ENCODE data around the gene MICU1. TPM values are rescaled to one million over a fixed set of nuclear protein-coding genes. Genes with fewer than 3 reads are reported as not detected.
"Not testable (repeated sequence)": the region's sequence is repeated elsewhere in the genome, so short reads cannot be mapped to it uniquely, and the experiment has no call there.

MICU1 gene
- total and polyA plus RNA-seq, 7 donors = 29.4 to 53.5 (median 33.9) TPM

DNA sequence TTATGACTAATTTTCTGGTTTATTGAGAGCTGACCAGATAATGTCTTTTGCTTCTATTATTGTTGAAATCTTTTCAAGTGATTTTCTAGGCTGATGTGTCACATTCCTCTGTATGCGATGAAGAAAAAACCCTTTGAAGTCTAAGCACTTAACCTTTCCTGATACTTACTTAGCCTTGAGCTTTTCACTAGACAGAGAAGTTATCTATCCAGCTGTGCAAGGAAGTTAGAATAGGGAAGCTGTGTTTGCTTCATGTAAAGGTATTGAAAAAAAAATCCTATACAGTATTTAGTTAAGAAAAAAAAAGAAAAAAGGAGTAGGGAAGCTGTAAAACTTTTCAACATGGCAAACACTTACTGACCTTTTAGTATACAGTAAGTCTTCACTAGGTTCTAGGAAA is 153.6 kb downstream of the MICU1 start:
- no peaks in the 10 kb centered on the region for H3K9me3 ChIP-seq
- H3K4me1 ChIP-seq = no peaks in the 10 kb centered on the region
- intact Hi-C loops (cut with DNase I) = no loop called here
- TF ChIP-seq POLR2A (IDR thresholded peaks at IDR 0.05) (no peak), EP300 (IDR thresholded peaks at IDR 0.05) (no peak), POLR2AphosphoS5 (IDR thresholded peaks at IDR 0.05) (no peak)
- TF ChIP-seq, protein P1, sequence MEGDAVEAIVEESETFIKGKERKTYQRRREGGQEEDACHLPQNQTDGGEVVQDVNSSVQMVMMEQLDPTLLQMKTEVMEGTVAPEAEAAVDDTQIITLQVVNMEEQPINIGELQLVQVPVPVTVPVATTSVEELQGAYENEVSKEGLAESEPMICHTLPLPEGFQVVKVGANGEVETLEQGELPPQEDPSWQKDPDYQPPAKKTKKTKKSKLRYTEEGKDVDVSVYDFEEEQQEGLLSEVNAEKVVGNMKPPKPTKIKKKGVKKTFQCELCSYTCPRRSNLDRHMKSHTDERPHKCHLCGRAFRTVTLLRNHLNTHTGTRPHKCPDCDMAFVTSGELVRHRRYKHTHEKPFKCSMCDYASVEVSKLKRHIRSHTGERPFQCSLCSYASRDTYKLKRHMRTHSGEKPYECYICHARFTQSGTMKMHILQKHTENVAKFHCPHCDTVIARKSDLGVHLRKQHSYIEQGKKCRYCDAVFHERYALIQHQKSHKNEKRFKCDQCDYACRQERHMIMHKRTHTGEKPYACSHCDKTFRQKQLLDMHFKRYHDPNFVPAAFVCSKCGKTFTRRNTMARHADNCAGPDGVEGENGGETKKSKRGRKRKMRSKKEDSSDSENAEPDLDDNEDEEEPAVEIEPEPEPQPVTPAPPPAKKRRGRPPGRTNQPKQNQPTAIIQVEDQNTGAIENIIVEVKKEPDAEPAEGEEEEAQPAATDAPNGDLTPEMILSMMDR (IDR thresholded peaks at IDR 0.05) = no peak
- H3K27ac ChIP-seq = no peak overlapping the region
- 95 to 99% methylated on average over 1 of the region's 1 CpG for WGBS, 2 donors
- H3K4me3 ChIP-seq = no peak overlapping the region
- no peaks in the 10 kb centered on the region for H3K27me3 ChIP-seq
- peaks cover 0 to 42% (median 14%) of the 10 kb centered on the region in 4 donors for H3K36me3 ChIP-seq
- DNase-seq = no peak

DNA sequence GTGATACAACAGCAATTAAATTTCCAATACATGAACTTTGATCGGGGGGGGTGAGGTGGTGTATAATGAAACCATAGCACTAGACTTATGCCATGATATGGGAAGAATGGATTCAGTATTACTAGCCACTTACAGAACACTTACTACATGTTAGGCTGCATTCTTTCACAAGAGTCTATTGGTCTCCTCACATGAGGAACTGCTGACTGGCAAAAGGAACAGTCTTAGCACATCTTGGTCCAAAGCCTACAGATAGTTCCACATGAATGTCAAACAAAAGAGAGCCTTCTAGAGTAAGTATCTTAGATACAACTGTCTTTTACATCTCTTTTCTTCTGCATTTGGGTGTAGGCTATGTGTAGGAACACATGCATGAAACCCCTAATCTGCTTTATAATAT is 155.2 kb downstream of the MICU1 start:
- Histone ChIP-seq H3K4me1 (no peaks in the 10 kb centered on the region), H3K4me3 (no peak overlapping the region), H3K27ac (no peak overlapping the region), H3K27me3 (no peaks in the 10 kb centered on the region), H3K9me3 (no peaks in the 10 kb centered on the region), H3K36me3 (peaks cover 0 to 29% (median 14%) of the 10 kb centered on the region in 4 donors)
- intact Hi-C loops (cut with DNase I) = no loop called here
- no peak for TF ChIP-seq POLR2AphosphoS5 (IDR thresholded peaks at IDR 0.05)
- TF ChIP-seq, protein P1 (IDR thresholded peaks at IDR 0.05) = no peak
- no peak for TF ChIP-seq POLR2A (IDR thresholded peaks at IDR 0.05)
- TF ChIP-seq EP300 (IDR thresholded peaks at IDR 0.05) = no peak
- no peak for DNase-seq
- 96 to 97% methylated on average over 1 of the region's 1 CpG for WGBS, 2 donors

DNA sequence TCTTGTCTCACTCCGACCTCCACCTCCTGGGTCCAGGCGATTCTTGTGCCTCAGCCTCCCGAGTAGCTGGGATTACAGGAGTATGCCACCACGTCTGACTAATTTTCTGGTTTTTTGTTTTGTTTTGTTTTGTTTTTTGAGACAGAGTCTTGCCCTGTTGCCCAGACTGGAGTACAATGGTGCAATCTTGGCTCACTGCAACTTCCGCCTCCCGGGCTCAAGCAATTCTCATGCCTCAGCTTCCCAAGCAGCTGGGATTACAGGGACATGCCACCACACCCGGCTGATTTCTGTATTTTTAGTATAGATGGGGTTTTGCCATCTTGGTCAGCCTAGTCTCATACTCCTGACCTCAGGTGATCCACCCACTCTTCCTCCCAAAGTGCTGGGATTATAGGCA is 158.8 kb downstream of the MICU1 start:
- 90 to 95% methylated on average over 7 of the region's 7 CpGs for WGBS, 2 donors
- H3K36me3 ChIP-seq; H3K27me3 ChIP-seq; H3K27ac ChIP-seq; intact Hi-C loops (cut with DNase I); H3K4me3 ChIP-seq; DNase-seq; H3K9me3 ChIP-seq; H3K4me1 ChIP-seq: not testable (repeated sequence)

DNA sequence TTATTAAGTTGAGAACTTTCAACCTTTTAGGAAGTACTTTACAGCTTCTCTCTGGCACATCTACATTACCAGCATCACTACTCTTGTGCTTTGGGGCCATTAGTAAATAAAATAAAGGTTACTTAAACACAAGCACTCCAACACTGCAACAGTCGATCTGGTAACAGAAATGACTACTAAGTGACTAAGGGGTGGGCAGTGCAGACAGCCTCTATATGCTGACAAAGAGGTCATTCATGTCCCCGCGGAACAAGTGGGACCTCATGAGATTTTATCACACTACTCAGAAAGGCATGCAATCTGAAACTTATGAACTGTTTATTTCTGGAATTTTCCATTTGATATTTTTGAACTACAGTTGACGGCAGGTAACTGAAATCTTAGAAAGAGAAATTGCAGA is 159.9 kb downstream of the MICU1 start:
- Histone ChIP-seq H3K4me1 (peaks cover 0 to 2% (median 0%) of the 10 kb centered on the region in 4 donors), H3K27ac (no peak overlapping the region), H3K4me3 (no peak overlapping the region), H3K27me3 (no peaks in the 10 kb centered on the region), H3K9me3 (no peaks in the 10 kb centered on the region), H3K36me3 (peaks cover 0 to 4% (median 0%) of the 10 kb centered on the region in 4 donors)
- DNase-seq = no peak
- TF ChIP-seq POLR2AphosphoS5 (IDR thresholded peaks at IDR 0.05) (no peak), EP300 (IDR thresholded peaks at IDR 0.05) (no peak), POLR2A (IDR thresholded peaks at IDR 0.05) (no peak)
- TF ChIP-seq, protein P1 (IDR thresholded peaks at IDR 0.05) = no peak
- intact Hi-C loops (cut with DNase I) = no loop called here
- 78 to 90% methylated on average over 4 of the region's 4 CpGs for WGBS, 2 donors

DNA sequence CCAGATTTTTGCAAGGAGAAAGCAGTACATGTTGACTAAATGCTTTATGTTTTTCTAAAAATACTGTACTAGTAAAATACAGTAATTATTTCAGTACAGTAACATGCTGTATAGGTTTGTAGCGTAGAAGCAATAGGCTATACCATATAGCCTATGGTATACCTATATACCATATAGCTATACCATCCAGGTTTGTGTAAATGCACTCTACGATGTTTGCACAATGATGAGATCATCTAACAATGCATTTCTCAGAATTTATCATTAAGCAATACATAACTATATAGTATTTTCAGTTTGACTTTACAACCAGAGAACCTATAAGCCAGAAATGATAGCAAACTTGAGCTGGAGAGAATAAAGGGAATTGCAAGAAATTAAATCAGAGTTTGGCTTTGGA is 161.4 kb downstream of the MICU1 start:
- 47 to 59% methylated on average over 2 of the region's 2 CpGs for WGBS, 2 donors
- no peak overlapping the region for H3K4me3 ChIP-seq
- no peaks in the 10 kb centered on the region for H3K27me3 ChIP-seq
- no peak overlapping the region for H3K27ac ChIP-seq
- no peak for DNase-seq
- intact Hi-C loops (cut with DNase I) = no loop called here
- peaks cover 0 to 4% (median 0%) of the 10 kb centered on the region in 4 donors for H3K36me3 ChIP-seq
- H3K4me1 ChIP-seq = peaks cover 0 to 10% (median 3%) of the 10 kb centered on the region in 4 donors
- no peaks in the 10 kb centered on the region for H3K9me3 ChIP-seq
- no peak for TF ChIP-seq POLR2A (IDR thresholded peaks at IDR 0.05)
- TF ChIP-seq POLR2AphosphoS5 (IDR thresholded peaks at IDR 0.05) = no peak
- no peak for TF ChIP-seq EP300 (IDR thresholded peaks at IDR 0.05)
- TF ChIP-seq, protein P1 (IDR thresholded peaks at IDR 0.05) = no peak

Measured in sigmoid colon (tissue), 7 donors.